Endothelial cell of umbilical vein (primary cell): ENCODE measurements around the gene SNAI3. TPM values are rescaled to one million over a fixed set of nuclear protein-coding genes. Genes with fewer than 3 reads are reported as not detected.

Experiments used
- BruUV-seq: library from RNA; stranded (reverse); fragments of 400-500 nt; replicated peaks from 2 replicates; lab custom pipeline; 2021; lab: Mats Ljungman, UMichigan
- CTCF ChIA-PET: fragments of 300-600, 350-600 bp; sonication (Branson Sonifier 250); formaldehyde crosslinking; loops from one replicate; lab custom pipeline; 2021; ENCODE audit warnings: antibody characterized with exemption, inconsistent platforms; lab: Charles Lee
- POLR2A ChIA-PET: fragments of 300-600, 350-600 bp; sonication (Branson Sonifier 250); formaldehyde crosslinking; loops from one replicate; lab custom pipeline; 2021; ENCODE audit warnings: antibody characterized with exemption, inconsistent platforms; lab: Charles Lee
- DNase-seq: peaks from one replicate; pipeline ENCODE4 v3.0.0-alpha.2; 2011; ENCODE audit warnings: low read depth, low spot score
- FAIRE-seq: peaks from 2 replicates; lab custom pipeline; 2011; peaks lifted over from hg19 to GRCh38; lab: Jason Lieb, UNC
- H2AFZ ChIP-seq: 2 replicates; pipeline ENCODE4 v1.6.0; 2012; ENCODE audit warnings: low read depth, low read length, control low read depth, inconsistent platforms
- H3K27ac ChIP-seq: 2 replicates; pipeline ENCODE4 v1.5.1; 2011; ENCODE audit warnings: low read depth, mild to moderate bottlenecking, control low read depth, low read length, moderate library complexity; ENCODE audit not compliant: insufficient read depth
- H3K27me3 ChIP-seq, 2 experiments: 2 replicates each; pipeline versions ENCODE4 v1.6.0 to v1.6.1; 2011; ENCODE audit warnings: low read length in 2 of 2, mixed read lengths in 1 of 2; ENCODE audit not compliant: control insufficient read depth in 2 of 2, insufficient read depth in 2 of 2
- H3K36me3 ChIP-seq, 2 experiments: 2 replicates in 1 of 2; 3 replicates in 1 of 2; pipeline ENCODE4 v1.5.1; 2011; ENCODE audit warnings: low read length in 2 of 2, mild to moderate bottlenecking in 1 of 2, moderate library complexity in 1 of 2; ENCODE audit not compliant: control insufficient read depth in 2 of 2, insufficient read depth in 2 of 2; ENCODE audit errors: extremely low read depth in 1 of 2
- H3K4me1 ChIP-seq: 3 replicates; pipeline ENCODE4 v1.5.1; 2011; ENCODE audit warnings: mild to moderate bottlenecking, low read length; ENCODE audit not compliant: control insufficient read depth, insufficient read depth; ENCODE audit errors: extremely low read depth
- H3K4me2 ChIP-seq: 2 replicates; pipeline ENCODE4 v1.6.1; 2011; ENCODE audit warnings: low read length, control low read depth, mixed read lengths; ENCODE audit not compliant: insufficient read depth
- H3K4me3 ChIP-seq, 3 experiments: fragments of 200-600 bp in 1 of 3; sonication (generic), shearing (Covaris generic) in 1 of 3; replicated peaks in 1 of 3; 2 replicates each; pipeline ENCODE4 v1.5.1; 2011 to 2016; ENCODE audit warnings: control low read depth in 3 of 3, low read length in 3 of 3, mild to moderate bottlenecking in 2 of 3, inconsistent platforms in 1 of 3, low read depth in 1 of 3, moderate library complexity in 1 of 3; ENCODE audit not compliant: insufficient read depth in 1 of 3
- H3K79me2 ChIP-seq: 2 replicates; pipeline ENCODE4 v1.6.0; 2012; ENCODE audit warnings: low read length, inconsistent platforms; ENCODE audit not compliant: control insufficient read depth, insufficient read depth
- H3K9ac ChIP-seq: replicated peaks from 2 replicates; pipeline ENCODE3; 2011; ENCODE audit warnings: low read length, control low read depth; ENCODE audit not compliant: insufficient read depth; ENCODE audit errors: extremely low read depth
- H3K9me1 ChIP-seq: replicated peaks from 3 replicates; pipeline ENCODE4 v1.6.0; 2011; ENCODE audit warnings: mild to moderate bottlenecking, low read length; ENCODE audit not compliant: control insufficient read depth, insufficient read depth; ENCODE audit errors: extremely low read depth
- H3K9me3 ChIP-seq: replicated peaks from 2 replicates; pipeline ENCODE4 v1.5.1; 2012; ENCODE audit warnings: low read length, inconsistent platforms; ENCODE audit not compliant: control insufficient read depth, insufficient read depth
- H4K20me1 ChIP-seq: replicated peaks from 2 replicates; pipeline ENCODE3; 2011; ENCODE audit warnings: mild to moderate bottlenecking, low read length; ENCODE audit not compliant: control insufficient read depth, insufficient read depth; ENCODE audit errors: extremely low read depth
- EZH2 ChIP-seq: IDR thresholded peaks from 2 replicates; pipeline ENCODE4 v1.6.1; 2012; ENCODE audit warnings: borderline replicate concordance, low read depth, mild to moderate bottlenecking, moderate library complexity, low read length, inconsistent platforms; ENCODE audit not compliant: severe bottlenecking
- GATA2 ChIP-seq: IDR thresholded peaks from 2 replicates; pipeline ENCODE4 v1.7.0; 2011; ENCODE audit warnings: low read depth, mild to moderate bottlenecking, moderate library complexity, mixed read lengths, low read length; ENCODE audit not compliant: insufficient read length, insufficient read depth
- POLR2AphosphoS5 ChIP-seq: IDR thresholded peaks from 2 replicates; pipeline ENCODE4 v1.6.1; 2012; ENCODE audit warnings: low read depth, mild to moderate bottlenecking, control low read depth, low read length, moderate library complexity; ENCODE audit not compliant: insufficient read depth
- dilution Hi-C: fragments of 300-500 bp; cut with MboI; formaldehyde crosslinking; loops from one replicate; pipeline ENCODE4 v1.15.0; 2019; ENCODE audit warnings: low sequenced_read_pairs; ENCODE audit not compliant: extremely low pct_ligation_motif_present
- intact Hi-C: fragments of 100-400 bp; cut with micrococcal nuclease; formaldehyde crosslinking; loops from one replicate; pipeline ENCODE4 v1.10.0; 2022
- polyA plus RNA-seq, 4 experiments: library from polyadenylated mRNA; depleted of rRNA in 3 of 4; stranded (reverse) in 3 of 4; unstranded in 1 of 4; fragments of >200 nt; gene quantifications; 2 replicates each; pipeline versions ENCODE4 v1.2.1 to v1.2.3, GENCODE V29; 2011 to 2012; ENCODE audit warnings: missing spikeins in 1 of 4
- total RNA-seq: library from RNA; stranded (reverse); gene quantifications from 2 replicates; pipeline ENCODE4 v1.2.3, GENCODE V29; 2021
- TF ChIP-seq, protein P1 (sequence below), 2 donors: IDR thresholded peaks; 1 replicate in 1 of 2; 2 replicates in 1 of 2; pipeline ENCODE4 v1.5.1; 2011; ENCODE audit warnings: low read length in 2 of 2, mild to moderate bottlenecking in 2 of 2, moderate library complexity in 2 of 2, control low read depth in 1 of 2, inconsistent platforms in 1 of 2, low read depth in 1 of 2; ENCODE audit not compliant: insufficient read depth in 1 of 2; ENCODE audit errors: extremely low read depth in 1 of 2

Gene SNAI3
- total and polyA plus RNA-seq, 2 donors (not counting 3 experiments of a cell fraction or from before 2014, with no cell fraction given), result 0.30 to 0.31 TPM

GRCh38 chr16:88634141-88634993, 51.9 kb downstream of the SNAI3 start:
- peak overlapping the region; percentile 18 for H2AFZ ChIP-seq
- H3K4me1 ChIP-seq, result peaks cover 8% of the 10 kb centered on the region
- DNase-seq (peak; percentile 44), FAIRE-seq (peak; percentile 15)
- peak overlapping the region; percentile 14 for H3K9ac ChIP-seq
- H3K9me3 ChIP-seq, result no peaks in the 10 kb centered on the region
- intact Hi-C loops (loop anchor here (2.0 kb wide), 1 partner anchor 28 kb away; the partner anchor contains the start of gene MVD), dilution Hi-C loops (no loop called here)
- no peaks in the 10 kb centered on the region for H4K20me1 ChIP-seq
- H3K4me2 ChIP-seq, result peak overlapping the region; percentile 79
- H3K27ac ChIP-seq, result no peak overlapping the region
- peak overlapping the region; percentile 38 to 56 (median 52) for H3K4me3 ChIP-seq
- H3K36me3 ChIP-seq, result peaks cover 2 to 4% of the 10 kb centered on the region in 2 experiments
- H3K9me1 ChIP-seq, result no peaks in the 10 kb centered on the region
- peak; percentile 40 for TF ChIP-seq POLR2AphosphoS5
- no peak for TF ChIP-seq GATA2
- H3K79me2 ChIP-seq, result no peaks in the 10 kb centered on the region
- CTCF ChIA-PET, result interaction anchor here (0.7 kb wide), 1 partner anchor 71 kb away, joined by 3 read pairs; no protein-coding TSS in a partner anchor
- BruUV-seq, result no TSS peak
- POLR2A ChIA-PET, result no interaction called here
- H3K27me3 ChIP-seq, result peaks cover 4 to 12% of the 10 kb centered on the region in 2 experiments

- no peak overlapping the region for H3K27ac ChIP-seq
- H4K20me1 ChIP-seq, result no peaks in the 10 kb centered on the region
- POLR2A ChIA-PET, result no interaction called here
- H3K36me3 ChIP-seq, result peaks cover 2 to 4% of the 10 kb centered on the region in 2 experiments
- H3K9me3 ChIP-seq, result no peaks in the 10 kb centered on the region
- H2AFZ ChIP-seq, result no peak overlapping the region
- TF ChIP-seq, protein P1, sequence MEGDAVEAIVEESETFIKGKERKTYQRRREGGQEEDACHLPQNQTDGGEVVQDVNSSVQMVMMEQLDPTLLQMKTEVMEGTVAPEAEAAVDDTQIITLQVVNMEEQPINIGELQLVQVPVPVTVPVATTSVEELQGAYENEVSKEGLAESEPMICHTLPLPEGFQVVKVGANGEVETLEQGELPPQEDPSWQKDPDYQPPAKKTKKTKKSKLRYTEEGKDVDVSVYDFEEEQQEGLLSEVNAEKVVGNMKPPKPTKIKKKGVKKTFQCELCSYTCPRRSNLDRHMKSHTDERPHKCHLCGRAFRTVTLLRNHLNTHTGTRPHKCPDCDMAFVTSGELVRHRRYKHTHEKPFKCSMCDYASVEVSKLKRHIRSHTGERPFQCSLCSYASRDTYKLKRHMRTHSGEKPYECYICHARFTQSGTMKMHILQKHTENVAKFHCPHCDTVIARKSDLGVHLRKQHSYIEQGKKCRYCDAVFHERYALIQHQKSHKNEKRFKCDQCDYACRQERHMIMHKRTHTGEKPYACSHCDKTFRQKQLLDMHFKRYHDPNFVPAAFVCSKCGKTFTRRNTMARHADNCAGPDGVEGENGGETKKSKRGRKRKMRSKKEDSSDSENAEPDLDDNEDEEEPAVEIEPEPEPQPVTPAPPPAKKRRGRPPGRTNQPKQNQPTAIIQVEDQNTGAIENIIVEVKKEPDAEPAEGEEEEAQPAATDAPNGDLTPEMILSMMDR (IDR thresholded peaks at IDR 0.05; ENCODE audit: extremely low read depth in 1 of 2, insufficient read depth in 1 of 2, low read depth in 1 of 2, low read length in 2 of 2), result peak in 1 of 2 donors; percentile 43
- TF ChIP-seq POLR2AphosphoS5 (no peak), EZH2 (no peak)
- H3K79me2 ChIP-seq, result no peaks in the 10 kb centered on the region
- no TSS peak for BruUV-seq
- no peak overlapping the region for H3K9ac ChIP-seq
- peaks cover 0 to 5% of the 10 kb centered on the region in 2 experiments for H3K27me3 ChIP-seq
- peak overlapping the region in 1 of 3 experiments; percentile 38 for H3K4me3 ChIP-seq
- CTCF ChIA-PET, result interaction anchor here (0.7 kb wide), 1 partner anchor 71 kb away, joined by 3 read pairs; no protein-coding TSS in a partner anchor
- no peaks in the 10 kb centered on the region for H3K9me1 ChIP-seq
- intact Hi-C loops (loop anchor here (2.0 kb wide), 1 partner anchor 29 kb away; the partner anchor contains the start of gene MVD), dilution Hi-C loops (no loop called here)
- DNase-seq (peak; percentile 7), FAIRE-seq (no peak)
- no peak overlapping the region for H3K4me2 ChIP-seq
- peaks cover 8% of the 10 kb centered on the region for H3K4me1 ChIP-seq
Measured at GRCh38 chr16:88633684-88634140, 52.6 kb downstream of the SNAI3 start.
